A673 (cell line): Measurements from ENCODE around the gene RPS6KA2.

Source experiments
- EZH2 ChIP-seq: fragments of 200-600 bp; sonication (generic); IDR thresholded peaks from 2 replicates; pipeline ENCODE4 v1.6.1; 2017; ENCODE audit warnings: borderline replicate concordance, low read depth, mild to moderate bottlenecking, mixed read lengths, antibody characterized with exemption, low read length; ENCODE audit not compliant: poor library complexity, severe bottlenecking
- TF ChIP-seq, protein P1 (sequence below): fragments of 300-800, 200-600 bp; sonication (generic); conservative IDR thresholded peaks from 2 replicates; pipeline ENCODE4 v1.5.1; 2017; ENCODE audit warnings: low read depth, mild to moderate bottlenecking, antibody characterized with exemption, low read length, moderate library complexity, mixed read lengths

DNA sequence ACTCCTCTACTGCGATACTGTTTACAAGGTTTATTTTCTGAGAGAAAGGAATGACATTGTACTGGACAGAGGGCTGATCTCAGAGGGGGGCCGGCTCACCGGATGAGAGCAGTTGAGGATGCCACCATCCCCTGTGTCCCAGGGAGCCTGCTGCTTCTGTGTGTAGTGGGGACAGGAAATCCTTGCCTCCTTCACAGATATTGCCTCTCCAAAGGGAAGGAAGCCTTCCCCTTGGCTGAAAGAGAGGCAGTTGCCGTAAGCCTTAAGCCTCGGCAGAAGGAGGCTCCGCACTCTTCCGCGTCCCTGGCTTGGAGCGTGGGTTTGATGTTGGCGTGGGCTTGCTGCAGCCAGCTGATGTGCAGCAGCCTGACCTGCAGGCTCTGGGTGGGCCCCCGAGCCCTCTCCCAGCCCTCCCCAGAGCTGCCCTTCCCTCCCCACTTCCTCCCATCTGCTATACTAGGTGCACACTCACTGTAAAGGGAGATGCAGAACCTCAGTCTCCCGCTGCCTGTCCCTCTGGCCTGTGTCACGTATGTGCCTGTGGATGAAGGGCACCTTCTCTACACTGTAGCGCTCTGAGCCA lies 45.7 kb upstream of the RPS6KA2 start:
- TF ChIP-seq, protein P1, sequence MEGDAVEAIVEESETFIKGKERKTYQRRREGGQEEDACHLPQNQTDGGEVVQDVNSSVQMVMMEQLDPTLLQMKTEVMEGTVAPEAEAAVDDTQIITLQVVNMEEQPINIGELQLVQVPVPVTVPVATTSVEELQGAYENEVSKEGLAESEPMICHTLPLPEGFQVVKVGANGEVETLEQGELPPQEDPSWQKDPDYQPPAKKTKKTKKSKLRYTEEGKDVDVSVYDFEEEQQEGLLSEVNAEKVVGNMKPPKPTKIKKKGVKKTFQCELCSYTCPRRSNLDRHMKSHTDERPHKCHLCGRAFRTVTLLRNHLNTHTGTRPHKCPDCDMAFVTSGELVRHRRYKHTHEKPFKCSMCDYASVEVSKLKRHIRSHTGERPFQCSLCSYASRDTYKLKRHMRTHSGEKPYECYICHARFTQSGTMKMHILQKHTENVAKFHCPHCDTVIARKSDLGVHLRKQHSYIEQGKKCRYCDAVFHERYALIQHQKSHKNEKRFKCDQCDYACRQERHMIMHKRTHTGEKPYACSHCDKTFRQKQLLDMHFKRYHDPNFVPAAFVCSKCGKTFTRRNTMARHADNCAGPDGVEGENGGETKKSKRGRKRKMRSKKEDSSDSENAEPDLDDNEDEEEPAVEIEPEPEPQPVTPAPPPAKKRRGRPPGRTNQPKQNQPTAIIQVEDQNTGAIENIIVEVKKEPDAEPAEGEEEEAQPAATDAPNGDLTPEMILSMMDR: no peak
- no peak for TF ChIP-seq EZH2
